OCI-LY1 (cell line): Measurements from ENCODE around the gene SNCG.
"Not testable (repeated sequence)": the region's sequence is repeated elsewhere in the genome, so short reads cannot be mapped to it uniquely, and the experiment has no call there.

ENCODE experiments used
- EZH2 ChIP-seq: fragments of 200-600 bp; sonication (generic), shearing (Covaris generic); IDR thresholded peaks from 2 replicates; pipeline ENCODE4 v1.8.0; 2017; ENCODE audit warnings: borderline replicate concordance, mixed run types, mild to moderate bottlenecking, antibody characterized with exemption, low read length, moderate library complexity, mixed read lengths
- TF ChIP-seq, protein P1 (sequence below): fragments of 200-600 bp; sonication (generic), shearing (Covaris generic); IDR thresholded peaks from 2 replicates; pipeline ENCODE4 v1.5.1; 2017; ENCODE audit warnings: mild to moderate bottlenecking, antibody characterized with exemption, low read length, moderate library complexity, mixed read lengths

DNA sequence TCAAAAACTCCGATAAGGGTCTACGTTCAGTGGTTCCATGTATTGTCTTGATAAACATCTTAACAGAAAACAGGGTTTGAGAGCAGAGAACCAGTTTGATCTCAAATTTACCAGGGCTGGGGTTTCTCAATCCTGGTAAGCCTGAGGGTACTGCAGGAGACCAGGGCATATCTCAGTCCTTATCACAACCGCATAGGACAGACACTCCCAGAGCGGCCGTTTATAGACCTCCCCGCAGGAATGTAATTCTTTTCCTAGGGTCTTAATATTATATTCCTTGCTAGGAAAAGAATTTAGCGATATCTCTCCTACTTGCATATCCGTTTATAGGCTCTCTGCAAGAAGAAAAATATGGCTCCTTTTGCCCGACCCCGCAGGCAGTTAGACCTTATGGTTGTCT lies 5.7 kb upstream of the SNCG start:
- TF ChIP-seq, protein P1, sequence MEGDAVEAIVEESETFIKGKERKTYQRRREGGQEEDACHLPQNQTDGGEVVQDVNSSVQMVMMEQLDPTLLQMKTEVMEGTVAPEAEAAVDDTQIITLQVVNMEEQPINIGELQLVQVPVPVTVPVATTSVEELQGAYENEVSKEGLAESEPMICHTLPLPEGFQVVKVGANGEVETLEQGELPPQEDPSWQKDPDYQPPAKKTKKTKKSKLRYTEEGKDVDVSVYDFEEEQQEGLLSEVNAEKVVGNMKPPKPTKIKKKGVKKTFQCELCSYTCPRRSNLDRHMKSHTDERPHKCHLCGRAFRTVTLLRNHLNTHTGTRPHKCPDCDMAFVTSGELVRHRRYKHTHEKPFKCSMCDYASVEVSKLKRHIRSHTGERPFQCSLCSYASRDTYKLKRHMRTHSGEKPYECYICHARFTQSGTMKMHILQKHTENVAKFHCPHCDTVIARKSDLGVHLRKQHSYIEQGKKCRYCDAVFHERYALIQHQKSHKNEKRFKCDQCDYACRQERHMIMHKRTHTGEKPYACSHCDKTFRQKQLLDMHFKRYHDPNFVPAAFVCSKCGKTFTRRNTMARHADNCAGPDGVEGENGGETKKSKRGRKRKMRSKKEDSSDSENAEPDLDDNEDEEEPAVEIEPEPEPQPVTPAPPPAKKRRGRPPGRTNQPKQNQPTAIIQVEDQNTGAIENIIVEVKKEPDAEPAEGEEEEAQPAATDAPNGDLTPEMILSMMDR = not testable (repeated sequence)
- TF ChIP-seq EZH2 = not testable (repeated sequence)
